ENCODE measurements around the gene GPC5. TPM values are rescaled to one million over a fixed set of nuclear protein-coding genes. Genes with fewer than 3 reads are reported as not detected.

GPC5 gene
- total and polyA plus RNA-seq, 2 of the 13 experiments (the other 11 are each of a cell fraction or from before 2014, with no cell fraction given), result 0.02 to 0.07 TPM

DNA sequence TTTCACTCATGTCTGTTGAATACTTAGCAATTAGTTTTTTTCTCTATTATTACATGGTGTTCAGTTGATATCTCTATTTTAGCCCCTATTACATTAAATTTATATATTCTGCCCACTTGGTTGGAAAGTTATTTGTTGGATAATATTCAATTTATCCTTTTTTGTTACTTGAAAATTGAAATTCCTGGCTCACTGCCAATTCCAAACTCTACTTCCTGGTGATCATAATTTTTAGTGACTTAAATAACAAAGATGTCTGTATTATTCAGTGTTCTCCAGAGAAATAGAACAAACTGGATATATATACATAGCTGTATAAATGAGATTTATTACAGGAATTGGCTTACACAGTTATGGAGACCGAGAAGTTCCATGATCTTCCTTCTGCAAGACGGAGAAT lies 93.6 kb downstream of the GPC5 start:
- ATAC-seq (no peak), DNase-seq (ENCODE audit: low spot score) (no peak), FAIRE-seq (no peak)
- in situ Hi-C loops (cut with HindIII; ENCODE audit: extremely low pct_ligation_motif_present, low pct_unique_long_range_greater_than_20kb) (no loop called here), intact Hi-C loops (cut with micrococcal nuclease; ENCODE audit: unreplicated experiment) (no loop called here)
- no peak for TF ChIP-seq ZNF17 (CRISPR knock-in tag; IDR thresholded peaks at IDR 0.05)
- TF ChIP-seq ZNF274 (CRISPR knock-in tag; IDR thresholded peaks at IDR 0.05), result no peak
- TF ChIP-seq ZKSCAN8 (CRISPR knock-in tag; IDR thresholded peaks at IDR 0.05; ENCODE audit: borderline replicate concordance), result no peak
- no peak for TF ChIP-seq MAZ (IDR thresholded peaks at IDR 0.05; ENCODE audit: borderline replicate concordance, low read depth, low read length)
- TF ChIP-seq MAZ (CRISPR knock-in tag; IDR thresholded peaks at IDR 0.05; ENCODE audit: low read depth), result no peak
- no peak for TF ChIP-seq GLI4 (CRISPR knock-in tag; IDR thresholded peaks at IDR 0.05; ENCODE audit: borderline replicate concordance)
- no peak for TF ChIP-seq ZNF746 (CRISPR knock-in tag; IDR thresholded peaks at IDR 0.05)
- no peak for TF ChIP-seq PPARG (CRISPR knock-in tag; conservative IDR thresholded peaks at IDR 0.05)
- ChIA-PET POLR2A (no interaction called here), CTCF (ENCODE audit: low intra/inter-chr PET ratio, low total read pairs) (no interaction called here)
- no peaks in the 10 kb centered on the region for H3K9me3 ChIP-seq (ENCODE audit: low read length)
- no peak overlapping the region for H3K4me2 ChIP-seq (ENCODE audit: low read depth, low read length)
- H4K20me1 ChIP-seq (ENCODE audit: insufficient read depth, low read length), result no peaks in the 10 kb centered on the region
- 0% methylated on average over 2 of the region's 2 CpGs for WGBS (ENCODE audit: low lambda C conversion rate)
- no peaks in the 10 kb centered on the region for H3K27me3 ChIP-seq (ENCODE audit: control insufficient read depth in 1 of 2, insufficient read depth in 2 of 2, low read length in 2 of 2)
- H3K4me1 ChIP-seq (ENCODE audit: insufficient read depth, low read length), result no peaks in the 10 kb centered on the region
- no TSS peak for BruUV-seq (replicated peaks)
- no peak overlapping the region for H3K27ac ChIP-seq (ENCODE audit: extremely low read length, insufficient read depth, low read length)
- H3K36me3 ChIP-seq (replicated peaks in 1 of 2; ENCODE audit: control insufficient read depth in 1 of 2, insufficient read depth in 2 of 2, low read length in 2 of 2), result no peaks in the 10 kb centered on the region
- H3K9ac ChIP-seq (ENCODE audit: insufficient read depth, low read depth, low read length), result no peak overlapping the region
- no peaks in the 10 kb centered on the region for H3K79me2 ChIP-seq (ENCODE audit: insufficient read depth, low read length)
- no peak overlapping the region for H3K4me3 ChIP-seq (replicated peaks in 1 of 3; ENCODE audit: insufficient read depth in 1 of 3, low read depth in 2 of 3, low read length in 3 of 3)
- no peak overlapping the region for H2AFZ ChIP-seq (ENCODE audit: low read length)

DNA sequence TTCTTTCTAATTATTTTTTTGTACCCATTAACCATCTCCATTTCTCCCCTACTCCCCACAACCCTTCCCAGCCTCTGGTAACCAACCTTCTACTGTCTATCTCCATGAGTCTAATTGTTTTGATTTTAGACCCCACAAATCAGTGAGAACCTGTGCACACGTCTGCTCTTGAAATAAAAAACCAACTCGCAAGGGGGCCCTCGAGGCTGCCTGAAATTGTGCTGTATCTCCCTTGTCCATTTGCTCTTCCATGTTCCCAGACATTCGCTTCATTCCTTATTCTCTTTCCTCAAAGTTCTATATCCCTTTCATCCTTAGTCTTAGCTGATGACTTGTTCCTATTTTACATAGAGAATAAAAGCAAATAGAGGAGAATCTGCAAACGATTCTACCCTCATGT lies 95.0 kb downstream of the GPC5 start:
- ATAC-seq, result no peak; the same call in 2 of the 3 replicates
- no TSS peak for BruUV-seq (replicated peaks)
- no peaks in the 10 kb centered on the region for H4K20me1 ChIP-seq (ENCODE audit: insufficient read depth, low read length)
- H2AFZ ChIP-seq (ENCODE audit: low read length), result no peak overlapping the region
- H3K4me3 ChIP-seq (replicated peaks in 1 of 3; ENCODE audit: insufficient read depth in 1 of 3, low read depth in 2 of 3, low read length in 3 of 3), result no peak overlapping the region
- no peak for FAIRE-seq
- no peak overlapping the region for H3K4me2 ChIP-seq (ENCODE audit: low read depth, low read length)
- H3K9me3 ChIP-seq (ENCODE audit: low read length), result no peaks in the 10 kb centered on the region
- in situ Hi-C loops (cut with HindIII; ENCODE audit: extremely low pct_ligation_motif_present, low pct_unique_long_range_greater_than_20kb), result no loop called here
- H3K36me3 ChIP-seq (replicated peaks in 1 of 2; ENCODE audit: control insufficient read depth in 1 of 2, insufficient read depth in 2 of 2, low read length in 2 of 2), result no peaks in the 10 kb centered on the region
- intact Hi-C loops (cut with micrococcal nuclease; ENCODE audit: unreplicated experiment), result no loop called here
- CTCF ChIA-PET (ENCODE audit: low intra/inter-chr PET ratio, low total read pairs), result no interaction called here
- H3K79me2 ChIP-seq (ENCODE audit: insufficient read depth, low read length), result no peaks in the 10 kb centered on the region
- no peak overlapping the region for H3K27ac ChIP-seq (ENCODE audit: extremely low read length, insufficient read depth, low read length)
- POLR2A ChIA-PET, result no interaction called here
- no peak for DNase-seq (ENCODE audit: low spot score)
- no peaks in the 10 kb centered on the region for H3K4me1 ChIP-seq (ENCODE audit: insufficient read depth, low read length)
- H3K9ac ChIP-seq (ENCODE audit: insufficient read depth, low read depth, low read length), result no peak overlapping the region
- 10% methylated on average over 5 of the region's 5 CpGs for WGBS (ENCODE audit: low lambda C conversion rate)
- no peaks in the 10 kb centered on the region for H3K27me3 ChIP-seq (ENCODE audit: control insufficient read depth in 1 of 2, insufficient read depth in 2 of 2, low read length in 2 of 2)
- TF ChIP-seq ZNF331 (CRISPR knock-in tag; IDR thresholded peaks at IDR 0.05), result no peak
- TF ChIP-seq ZKSCAN8 (CRISPR knock-in tag; IDR thresholded peaks at IDR 0.05; ENCODE audit: borderline replicate concordance), result no peak
- TF ChIP-seq RXRA (CRISPR knock-in tag; IDR thresholded peaks at IDR 0.05), result no peak
- TF ChIP-seq LCORL (IDR thresholded peaks at IDR 0.05), result no peak
- no peak for TF ChIP-seq LCORL (CRISPR knock-in tag; IDR thresholded peaks at IDR 0.05)
- TF ChIP-seq JARID2 (CRISPR knock-in tag; IDR thresholded peaks at IDR 0.05; ENCODE audit: insufficient replicate concordance), result no peak
- no peak for TF ChIP-seq MLLT10 (CRISPR knock-in tag; IDR thresholded peaks at IDR 0.05)
- TF ChIP-seq KAT8 (CRISPR knock-in tag; IDR thresholded peaks at IDR 0.05), result no peak
- TF ChIP-seq ARNT2 (CRISPR knock-in tag; IDR thresholded peaks at IDR 0.05; ENCODE audit: low read depth), result no peak
- TF ChIP-seq ZMYM3 (CRISPR knock-in tag; IDR thresholded peaks at IDR 0.05), result no peak
- TF ChIP-seq, protein P1, sequence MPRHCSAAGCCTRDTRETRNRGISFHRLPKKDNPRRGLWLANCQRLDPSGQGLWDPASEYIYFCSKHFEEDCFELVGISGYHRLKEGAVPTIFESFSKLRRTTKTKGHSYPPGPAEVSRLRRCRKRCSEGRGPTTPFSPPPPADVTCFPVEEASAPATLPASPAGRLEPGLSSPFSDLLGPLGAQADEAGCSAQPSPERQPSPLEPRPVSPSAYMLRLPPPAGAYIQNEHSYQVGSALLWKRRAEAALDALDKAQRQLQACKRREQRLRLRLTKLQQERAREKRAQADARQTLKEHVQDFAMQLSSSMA (CRISPR knock-in tag; IDR thresholded peaks at IDR 0.05), result no peak
- no peak for TF ChIP-seq JUND (CRISPR knock-in tag; IDR thresholded peaks at IDR 0.05)
- no peak for TF ChIP-seq ZC3H4 (CRISPR knock-in tag; IDR thresholded peaks at IDR 0.05; ENCODE audit: borderline replicate concordance)
- no peak for TF ChIP-seq ETV5 (CRISPR knock-in tag; IDR thresholded peaks at IDR 0.05; ENCODE audit: borderline replicate concordance)
- TF ChIP-seq ZNF577 (CRISPR knock-in tag; IDR thresholded peaks at IDR 0.05; ENCODE audit: borderline replicate concordance, low read depth), result no peak
- no peak for TF ChIP-seq SIX4 (CRISPR knock-in tag; IDR thresholded peaks at IDR 0.05)

Data from HepG2 (cell line).